Chondrocyte (in vitro differentiated cells): ENCODE results near the gene IGF2BP1. TPM values are rescaled to one million over a fixed set of nuclear protein-coding genes. Genes with fewer than 3 reads are reported as not detected.

Experiments used
- DNase-seq: peaks from one replicate; pipeline ENCODE4 v3.0.0; 2021; ENCODE audit warnings: mixed read lengths, low spot score
- H3K27ac Mint-ChIP-seq: one replicate; pipeline ENCODE4 v1.8.0; 2021; ENCODE audit warnings: mild to moderate bottlenecking, moderate library complexity, mixed read lengths; ENCODE audit not compliant: unreplicated experiment
- H3K27me3 Mint-ChIP-seq: 2 replicates; pipeline ENCODE4 v1.8.0; 2021; ENCODE audit warnings: low read depth, mixed read lengths
- H3K36me3 Mint-ChIP-seq: 2 replicates; pipeline ENCODE4 v1.8.0; 2021; ENCODE audit warnings: low read depth, mixed read lengths
- H3K4me1 Mint-ChIP-seq: 2 replicates; pipeline ENCODE4 v1.8.0; 2021; ENCODE audit warnings: low read depth, mild to moderate bottlenecking, mixed read lengths
- H3K4me3 Mint-ChIP-seq: one replicate; pipeline ENCODE4 v1.8.0; 2021; ENCODE audit warnings: mild to moderate bottlenecking, moderate library complexity, mixed read lengths; ENCODE audit not compliant: unreplicated experiment
- H3K9me3 Mint-ChIP-seq: 2 replicates; pipeline ENCODE4 v1.8.0; 2021; ENCODE audit warnings: low read depth, mixed read lengths
- CTCF ChIP-seq: fragments of 200-600 bp; sonication (generic); IDR thresholded peaks from 2 replicates; pipeline ENCODE4 v1.5.0; 2021; ENCODE audit warnings: antibody characterized with exemption, mild to moderate bottlenecking, moderate library complexity
- total RNA-seq: library from RNA; stranded (reverse); gene quantifications from 3 replicates; pipeline ENCODE4 v1.2.1, GENCODE V29; 2021

The IGF2BP1 gene
- total RNA-seq, 1 donor from 2014 or later, result 60.0 TPM

GRCh38 chr17:49041527-49041926 is 44.3 kb downstream of the IGF2BP1 start:
- Mint-ChIP-seq H3K4me3 (no peak overlapping the region), H3K9me3 (no peaks in the 10 kb centered on the region)

GRCh38 chr17:49045376-49045775 is 48.2 kb downstream of the IGF2BP1 start:
- Mint-ChIP-seq H3K4me3 (no peak overlapping the region), H3K4me1 (peaks cover 3% of the 10 kb centered on the region), H3K27me3 (no peaks in the 10 kb centered on the region), H3K36me3 (peaks cover 53% of the 10 kb centered on the region), H3K9me3 (no peaks in the 10 kb centered on the region), H3K27ac (peak overlapping the region; percentile 22)
- DNase-seq, result no peak
- TF ChIP-seq CTCF, result no peak

More at GRCh38 chr17:49041527-49041926, 44.3 kb downstream of the IGF2BP1 start:
- DNase-seq, result no peak
- TF ChIP-seq CTCF, result no peak
- Mint-ChIP-seq H3K4me1 (peaks cover 3% of the 10 kb centered on the region), H3K36me3 (peaks cover 39% of the 10 kb centered on the region), H3K27ac (no peak overlapping the region), H3K27me3 (no peaks in the 10 kb centered on the region)

- Mint-ChIP-seq H3K27me3 (no peaks in the 10 kb centered on the region), H3K4me3 (no peak overlapping the region), H3K36me3 (peaks cover 49% of the 10 kb centered on the region), H3K4me1 (peaks cover 3% of the 10 kb centered on the region), H3K27ac (no peak overlapping the region), H3K9me3 (no peaks in the 10 kb centered on the region)
- no peak for TF ChIP-seq CTCF
- no peak for DNase-seq
These were observed 49.7 kb downstream of the IGF2BP1 start for GRCh38 chr17:49046912-49047311.

GRCh38 chr17:49049265-49049664 is 52.1 kb downstream of the IGF2BP1 start:
- peaks cover 55% of the 10 kb centered on the region for H3K36me3 Mint-ChIP-seq
- no peak overlapping the region for H3K4me3 Mint-ChIP-seq
- TF ChIP-seq CTCF, result no peak
- H3K9me3 Mint-ChIP-seq, result no peaks in the 10 kb centered on the region
- no peaks in the 10 kb centered on the region for H3K27me3 Mint-ChIP-seq
- H3K27ac Mint-ChIP-seq, result no peak overlapping the region
- H3K4me1 Mint-ChIP-seq, result peaks cover 3% of the 10 kb centered on the region
- DNase-seq, result no peak

GRCh38 chr17:49050611-49051010 is 53.4 kb downstream of the IGF2BP1 start:
- H3K4me3 Mint-ChIP-seq, result no peak overlapping the region
- no peak for TF ChIP-seq CTCF
- no peak overlapping the region for H3K27ac Mint-ChIP-seq
- no peaks in the 10 kb centered on the region for H3K27me3 Mint-ChIP-seq
- H3K9me3 Mint-ChIP-seq, result no peaks in the 10 kb centered on the region
- H3K4me1 Mint-ChIP-seq, result no peaks in the 10 kb centered on the region
- DNase-seq, result no peak
- H3K36me3 Mint-ChIP-seq, result peaks cover 49% of the 10 kb centered on the region
